Measurements from ENCODE around the gene CBLN3.

Gene CBLN3

DNA sequence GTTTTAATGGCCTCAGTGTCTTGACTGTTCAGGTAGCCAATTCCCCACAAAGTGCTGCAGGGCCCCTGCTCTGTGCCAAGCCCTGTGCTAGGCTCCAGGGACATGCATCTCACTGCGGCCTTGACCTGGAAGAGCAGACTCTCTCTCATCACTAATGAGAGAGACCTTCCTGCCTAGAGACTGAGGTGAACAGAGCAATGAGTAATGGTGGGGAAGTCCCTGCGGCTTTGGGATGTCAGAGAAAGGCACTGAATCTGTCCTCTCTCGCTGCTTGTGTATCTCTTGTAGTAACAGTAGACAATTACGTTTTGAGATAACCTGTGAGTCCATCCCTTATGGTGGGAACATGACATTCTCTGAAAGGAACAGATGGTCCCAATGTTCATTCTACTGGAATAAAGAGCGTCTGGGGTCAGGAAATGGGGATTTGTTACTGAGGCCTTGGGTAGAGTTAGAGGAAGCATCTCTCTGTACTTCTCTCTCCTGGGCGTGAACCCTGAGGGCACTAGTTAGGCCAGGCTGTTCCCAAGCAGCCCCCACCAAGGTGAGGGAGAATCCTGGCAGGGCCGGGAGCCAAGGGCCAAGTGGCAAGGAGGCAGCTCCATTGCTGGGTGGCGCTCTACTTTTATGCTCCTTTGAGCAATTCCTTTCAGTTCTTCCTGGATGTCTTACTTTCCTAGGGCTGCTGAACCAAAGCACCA, 48.0 kb downstream of the CBLN3 start:
- no peak for DNase-seq (ENCODE audit: low read depth in 3 of 3)

DNA sequence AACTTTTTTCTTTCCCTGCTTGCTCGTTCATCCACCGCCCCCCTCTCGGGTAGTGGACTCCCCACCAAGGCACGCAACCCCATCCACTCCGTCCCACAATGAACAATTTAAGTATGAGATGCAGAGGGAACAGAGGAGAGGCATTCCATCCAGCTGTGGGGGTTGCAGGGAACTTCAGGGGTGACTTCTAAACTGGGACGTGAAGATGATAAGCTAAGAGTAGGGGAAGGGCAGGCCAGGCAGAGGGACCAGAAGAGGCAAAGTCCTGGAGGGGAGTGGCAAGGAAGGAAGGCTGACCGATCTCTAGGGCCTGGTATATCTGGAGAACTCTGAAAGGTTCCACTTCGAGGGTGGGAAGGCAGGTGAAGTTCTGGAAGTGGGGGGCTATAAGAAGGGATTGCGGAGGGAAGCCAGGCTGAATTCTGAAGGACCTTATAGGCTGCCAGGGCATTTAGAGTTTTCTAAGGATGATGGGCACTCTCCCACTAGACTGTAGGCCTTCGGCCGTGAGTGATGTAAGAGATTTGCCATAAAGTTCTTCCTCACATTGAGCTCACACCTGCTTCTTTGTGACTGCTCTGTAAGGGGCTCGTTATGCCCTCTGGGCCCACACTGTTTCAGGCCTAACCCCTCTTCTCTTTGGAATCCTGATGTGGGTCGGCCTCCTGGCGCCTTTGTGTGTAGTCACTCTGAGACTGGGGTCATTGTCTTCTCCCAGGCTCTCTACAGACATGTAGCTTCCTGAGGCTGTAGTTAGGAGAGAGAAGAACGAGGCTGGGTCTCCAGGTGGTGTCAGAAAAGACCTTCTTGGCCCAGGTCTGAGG, 49.3 kb downstream of the CBLN3 start:
- no peak for DNase-seq (ENCODE audit: low read depth in 3 of 3)

DNA sequence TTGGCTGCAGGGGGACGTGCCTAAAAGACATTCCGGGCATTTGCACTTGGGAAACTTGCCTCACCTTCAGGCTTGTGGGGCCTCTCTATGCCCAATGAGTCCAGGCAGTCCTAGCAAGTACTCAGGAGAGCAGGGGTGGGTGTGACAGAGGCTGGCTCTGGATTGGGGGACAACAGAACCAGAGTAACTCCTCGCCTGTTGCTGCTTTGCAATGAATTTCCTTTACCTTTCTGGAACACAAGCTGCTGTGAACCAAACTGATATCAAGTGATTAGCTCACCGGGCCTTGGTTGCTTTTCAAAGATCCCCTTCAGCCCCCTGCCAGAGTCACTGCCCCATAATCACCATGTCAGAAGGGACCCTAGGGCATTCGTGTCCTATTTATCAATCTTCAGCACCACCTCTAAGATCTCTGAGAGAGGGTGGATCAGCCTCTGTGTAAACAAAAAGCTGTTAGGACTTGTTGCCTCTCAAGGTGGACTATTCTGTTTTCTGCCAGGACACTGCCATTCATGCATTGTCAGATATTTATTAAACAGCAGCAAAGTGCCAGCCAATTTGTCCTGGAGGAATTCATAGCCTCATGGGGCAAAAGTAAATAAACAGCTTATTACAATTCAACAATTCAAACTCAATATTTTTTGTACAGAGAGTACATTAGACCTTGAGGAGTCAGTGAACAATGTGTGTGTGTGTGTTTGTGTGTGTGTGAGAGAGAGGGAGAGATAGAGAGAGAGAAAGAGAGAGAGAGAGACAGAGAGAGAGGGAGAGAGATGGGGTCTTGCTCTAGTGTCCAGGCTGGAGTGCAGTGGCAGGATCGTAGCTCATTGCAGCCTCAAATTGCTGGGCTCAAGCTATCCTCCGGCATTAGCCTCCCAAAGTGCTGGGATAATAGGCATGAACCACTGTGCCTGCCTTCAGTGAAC, 50.2 kb downstream of the CBLN3 start:
- no peak for DNase-seq (ENCODE audit: low read depth in 3 of 3)

DNA sequence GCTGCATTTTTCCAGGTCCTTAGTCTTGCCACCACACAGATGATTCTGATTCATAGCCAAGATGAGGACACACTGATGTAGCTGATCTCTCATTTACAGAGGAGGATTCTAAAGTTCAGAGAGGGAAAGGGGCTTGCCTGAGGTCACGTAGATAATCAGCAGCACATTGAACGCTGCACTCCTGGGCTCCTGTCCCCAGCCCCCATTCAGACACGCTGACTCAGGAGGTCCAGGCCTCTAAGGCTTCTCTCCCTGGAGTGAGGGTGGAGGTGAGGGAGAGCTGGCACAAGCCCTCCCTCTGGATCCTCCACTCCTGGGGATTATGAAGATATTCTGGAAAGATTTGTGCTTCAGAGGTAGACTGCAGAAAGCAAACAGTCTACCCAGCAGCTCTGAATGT, 51.1 kb downstream of the CBLN3 start:
- no peak for DNase-seq (ENCODE audit: low read depth in 3 of 3)

DNA sequence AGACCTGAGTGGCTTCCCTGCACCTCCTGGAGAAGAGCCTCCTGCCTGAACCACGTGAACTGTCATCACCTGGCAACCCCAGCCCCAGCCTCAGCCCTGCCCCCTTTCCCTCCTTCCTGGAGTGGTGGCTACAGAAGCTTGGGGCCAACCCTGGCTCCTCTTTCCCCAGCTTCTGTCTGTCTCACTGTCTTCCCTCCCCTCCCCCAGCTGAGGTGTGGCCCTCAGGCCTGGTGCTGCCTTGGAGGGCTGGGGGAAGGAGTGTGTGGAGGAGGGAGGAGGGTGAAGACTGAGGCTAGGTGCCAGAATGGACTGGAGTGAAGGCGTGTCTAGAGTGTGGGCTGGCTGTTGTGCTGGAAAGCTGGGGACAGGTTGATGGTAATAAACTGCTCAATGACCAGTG, 51.8 kb downstream of the CBLN3 start:
- no peak for DNase-seq (ENCODE audit: low read depth in 3 of 3)

DNA sequence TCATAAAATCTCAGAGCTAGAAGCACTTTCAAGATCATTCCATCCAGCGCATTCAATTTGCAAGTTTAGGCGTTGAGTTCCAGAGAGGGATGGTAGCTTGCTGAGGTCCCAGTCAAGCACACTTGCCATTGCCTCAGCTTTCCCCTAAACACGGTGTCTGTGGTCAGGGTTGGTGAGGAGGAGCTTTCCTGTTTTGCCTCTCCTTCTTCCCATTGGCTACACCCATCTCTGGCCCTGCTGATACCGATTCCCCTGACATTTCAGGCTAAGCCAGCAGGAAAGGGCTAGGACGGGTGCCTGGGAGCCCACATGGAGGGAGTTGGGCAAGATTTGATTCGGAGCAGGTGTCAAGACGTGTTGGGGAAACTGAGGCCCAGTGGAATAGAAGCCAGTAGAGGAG, 52.3 kb downstream of the CBLN3 start:
- no peak for DNase-seq (ENCODE audit: low read depth in 3 of 3)

Data from stimulated activated CD4-positive, alpha-beta T cell treated with anti-CD3 and anti-CD28 coated beads, TNF-alpha, amount 100 ng/mL, for 24 hours (primary cell).